ENCODE data around the gene MCM9.
A peak's percentile ranks its signal among the peaks of the same experiment; 100 is the strongest.
"Not testable (repeated sequence)": the region's sequence is repeated elsewhere in the genome, so short reads cannot be mapped to it uniquely, and the experiment has no call there.

MCM9 gene

DNA sequence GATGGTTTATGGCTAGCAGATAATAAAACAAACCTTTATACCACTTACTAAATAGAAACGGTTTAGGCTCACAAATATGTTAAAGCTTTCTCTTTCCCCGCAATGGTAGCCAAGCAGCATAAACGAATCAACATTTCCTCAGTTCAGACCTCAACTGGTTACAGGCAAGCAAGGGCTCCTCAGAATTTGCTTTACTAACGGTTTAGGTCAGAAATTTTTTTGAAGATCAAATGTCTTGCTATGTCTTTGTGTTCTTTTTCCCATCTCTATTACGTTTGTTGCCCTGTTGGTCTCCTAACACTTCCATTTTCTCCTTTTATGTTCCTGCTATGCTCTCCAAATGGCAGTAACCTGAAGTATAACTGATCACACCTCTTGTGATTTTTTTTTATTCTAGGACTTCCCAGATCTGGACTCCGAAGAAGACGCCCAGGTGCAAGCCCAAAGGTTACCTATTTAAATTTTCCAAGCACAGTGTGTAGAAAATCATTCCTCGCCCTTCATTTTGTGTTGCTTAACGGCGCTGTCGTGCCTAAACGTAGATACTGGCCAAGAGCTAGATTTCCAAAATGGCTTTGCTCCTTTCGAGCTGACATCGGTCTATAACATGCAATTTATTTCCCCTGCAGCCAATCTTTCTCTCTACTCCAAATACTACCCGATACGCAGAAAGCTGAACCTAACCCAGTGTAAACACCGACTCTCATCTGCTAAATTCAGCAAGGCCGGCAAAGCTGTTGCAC, 41.7 kb downstream of the MCM9 start:
- DNase-seq (ENCODE audit: low read depth), result peak; percentile 70

DNA sequence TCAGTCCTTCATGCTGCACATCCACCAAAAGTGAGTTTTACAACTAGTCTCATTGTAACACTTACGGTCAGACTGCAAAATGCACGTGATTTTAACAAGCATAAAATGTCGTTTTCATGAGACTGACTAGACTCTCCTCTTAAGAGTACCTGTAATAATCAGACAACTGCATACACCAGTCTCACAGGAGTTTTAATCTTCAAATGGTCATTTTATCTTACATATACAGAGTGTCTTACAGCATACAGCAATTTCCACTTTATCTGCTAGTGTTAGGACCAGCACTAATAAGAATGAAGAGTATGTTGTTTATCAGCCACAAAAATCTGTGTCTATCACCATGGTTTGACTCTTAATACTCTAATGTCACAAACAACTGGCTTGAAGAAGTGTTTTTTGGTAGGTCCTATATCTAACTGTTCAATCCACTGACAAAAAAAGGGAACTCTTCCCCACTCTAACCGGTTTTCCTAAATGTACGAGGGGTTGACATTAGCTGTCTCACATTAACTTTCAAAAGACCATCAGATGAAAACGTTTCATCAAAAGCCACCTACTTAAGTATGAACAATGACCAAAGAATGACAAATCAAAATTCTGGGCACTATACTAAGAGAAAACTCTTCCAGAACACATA, 42.5 kb downstream of the MCM9 start:
- peak; percentile 32 for DNase-seq (ENCODE audit: low read depth)

DNA sequence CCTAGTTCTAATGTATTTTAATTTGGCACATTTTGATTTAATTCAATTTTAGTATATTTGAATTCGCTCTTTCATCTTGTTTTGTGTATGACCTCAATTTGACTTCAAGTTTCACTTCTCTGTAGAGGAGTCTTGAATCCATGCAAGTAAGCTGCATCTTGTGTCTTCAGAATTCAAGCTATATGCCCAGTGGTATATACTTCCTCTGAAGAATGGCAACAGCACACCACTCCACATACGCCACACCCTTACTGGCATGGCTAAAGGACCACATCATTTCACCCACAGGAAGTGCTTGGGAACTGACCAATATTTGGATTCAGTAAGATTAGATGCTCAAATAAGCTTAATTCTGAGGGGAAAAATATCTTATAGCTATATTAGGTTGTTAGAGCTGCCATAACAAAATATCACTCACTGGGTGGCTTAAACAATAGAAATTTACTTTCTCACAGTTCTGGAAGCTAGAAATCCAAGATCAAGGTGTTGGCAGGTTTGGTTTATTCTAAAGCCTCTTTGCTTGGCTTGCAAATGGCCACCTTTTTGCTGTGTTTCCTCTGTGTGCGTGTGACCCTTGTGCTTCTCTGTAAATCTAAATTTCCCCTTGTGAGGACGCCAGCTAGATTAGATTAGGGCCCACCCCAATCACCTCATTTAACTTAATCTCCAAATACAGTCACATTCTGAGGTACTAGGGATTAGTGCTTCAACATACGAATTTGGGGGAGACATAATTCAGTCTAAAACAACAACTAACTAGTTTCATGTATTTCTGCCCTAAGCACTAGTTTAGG, 43.8 kb downstream of the MCM9 start:
- no peak for DNase-seq (ENCODE audit: low read depth)

DNA sequence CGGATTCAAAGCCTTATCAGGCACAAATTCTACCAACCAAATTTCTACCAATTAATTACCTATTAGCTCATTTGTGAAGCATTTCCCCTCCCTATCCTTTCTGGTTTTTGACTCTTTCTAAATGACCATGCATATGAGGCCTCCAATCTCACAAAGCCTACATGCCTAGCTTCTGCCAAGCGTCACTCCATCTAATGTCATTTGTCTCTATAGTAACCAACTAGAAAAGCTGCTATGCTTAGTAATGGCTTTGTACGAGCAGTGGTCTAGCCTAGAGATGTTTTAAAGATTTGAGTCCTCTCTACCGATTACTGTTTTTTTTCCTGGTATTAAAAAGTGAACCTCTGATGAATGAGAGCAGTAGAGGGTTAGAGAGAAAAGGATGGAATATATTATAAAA, 45.8 kb downstream of the MCM9 start:
- DNase-seq (ENCODE audit: low read depth), result no peak

DNA sequence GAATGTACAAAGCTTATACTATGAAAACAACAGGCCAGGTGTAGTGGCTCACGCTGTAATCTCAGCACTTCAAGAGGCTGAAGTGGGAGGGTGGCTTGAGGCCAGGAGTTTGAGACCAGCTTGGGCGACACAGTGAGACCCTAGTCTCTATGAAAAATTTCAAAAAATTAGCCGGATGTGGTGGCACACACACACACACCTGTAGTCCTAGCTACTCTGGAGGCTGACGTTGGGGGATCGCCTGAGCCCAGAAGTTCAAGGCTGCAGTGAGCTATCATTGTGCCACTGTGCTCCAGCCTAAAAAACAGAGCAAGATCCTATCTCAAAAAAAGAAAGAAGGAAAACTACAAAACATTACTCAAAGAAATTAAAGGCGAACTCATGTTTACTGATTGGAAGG, 48.3 kb downstream of the MCM9 start:
- DNase-seq (ENCODE audit: low read depth), result no peak

DNA sequence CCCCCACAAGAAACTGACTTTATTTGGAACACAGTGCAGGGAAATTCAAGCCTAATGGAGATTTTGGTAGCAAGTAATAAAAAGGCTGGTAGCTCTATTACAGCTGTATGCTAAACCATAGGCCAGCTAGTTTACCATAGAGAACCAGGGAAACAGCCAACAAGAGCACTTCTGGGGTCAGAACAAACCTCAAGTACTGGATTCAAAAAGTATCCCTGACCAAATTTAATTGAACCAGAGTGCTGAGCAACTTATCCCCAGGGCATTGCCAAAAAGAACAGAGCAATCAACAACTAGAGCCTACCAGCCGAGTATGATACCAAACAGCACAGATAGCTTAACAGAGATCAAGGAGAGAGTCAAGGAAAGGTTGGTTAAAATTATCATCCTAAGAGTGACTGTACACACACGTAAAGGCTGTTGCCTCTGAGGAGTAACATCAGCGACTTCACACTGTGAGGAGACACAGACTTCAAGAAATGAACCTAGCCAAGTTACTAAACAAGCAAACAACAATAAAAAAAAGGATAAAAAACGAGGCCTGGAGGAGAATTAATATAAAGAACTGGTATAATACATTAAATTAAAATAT, 52.5 kb downstream of the MCM9 start:
- no peak for DNase-seq (ENCODE audit: low read depth)

DNA sequence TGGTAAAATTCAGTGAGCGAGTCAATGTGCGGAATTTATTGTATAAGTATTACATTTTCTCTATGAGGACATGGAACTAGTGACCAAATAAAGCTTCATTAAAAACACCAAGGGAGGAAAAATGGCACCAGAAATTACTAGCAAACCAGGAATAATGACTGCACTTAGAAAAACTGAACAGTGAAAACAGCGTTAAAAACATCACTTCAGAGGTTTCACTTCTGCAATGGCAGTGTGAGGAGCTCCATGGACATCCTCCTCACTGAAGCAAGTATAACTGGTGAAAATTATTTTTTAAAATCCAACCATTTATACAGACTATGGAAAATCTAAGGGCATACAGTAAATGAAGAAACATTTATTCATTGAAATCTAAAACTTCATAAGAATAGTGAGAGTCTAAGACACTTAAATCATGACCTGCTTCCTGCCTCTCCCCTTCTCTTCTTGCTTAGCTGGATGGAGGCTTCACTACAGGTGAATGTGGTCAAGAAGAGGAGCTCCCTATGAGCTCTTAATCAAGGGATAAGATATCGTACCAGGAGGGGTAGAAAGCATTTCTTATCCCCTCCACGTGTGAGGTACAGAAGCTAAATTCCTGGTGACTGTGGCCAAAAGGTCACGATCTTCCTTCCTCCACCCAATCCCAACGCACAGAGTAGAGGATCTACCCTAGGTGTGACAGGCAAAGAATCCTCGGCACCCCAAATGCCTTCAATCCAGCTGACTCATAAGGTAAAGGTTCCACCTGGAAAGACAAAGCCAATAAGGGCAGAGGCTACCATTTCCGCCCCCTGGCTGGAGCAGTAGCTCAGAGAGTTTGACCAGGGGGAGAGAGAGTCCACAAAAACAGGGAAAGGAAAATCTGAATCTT, 53.3 kb downstream of the MCM9 start:
- no peak for DNase-seq (ENCODE audit: low read depth)

DNA sequence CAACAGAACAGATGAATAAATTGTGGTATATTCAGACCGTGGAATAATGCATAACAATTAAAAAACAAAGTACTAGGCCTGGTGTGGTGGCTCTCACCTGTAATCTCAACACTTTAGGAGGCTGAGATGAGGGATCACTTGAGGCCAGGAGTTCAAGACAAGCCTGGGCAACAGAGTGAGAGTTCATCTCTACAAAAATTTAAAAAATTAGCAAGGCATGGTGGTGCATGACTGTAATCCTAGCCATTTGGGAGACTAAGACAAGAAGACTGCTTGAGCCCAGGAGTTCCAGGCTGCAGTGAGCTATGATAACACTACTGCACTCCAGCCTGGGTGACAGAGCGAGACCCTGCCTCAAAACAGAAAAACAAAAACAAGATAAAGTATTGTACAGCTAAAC, 57.2 kb downstream of the MCM9 start:
- DNase-seq (ENCODE audit: low read depth), result no peak

DNA sequence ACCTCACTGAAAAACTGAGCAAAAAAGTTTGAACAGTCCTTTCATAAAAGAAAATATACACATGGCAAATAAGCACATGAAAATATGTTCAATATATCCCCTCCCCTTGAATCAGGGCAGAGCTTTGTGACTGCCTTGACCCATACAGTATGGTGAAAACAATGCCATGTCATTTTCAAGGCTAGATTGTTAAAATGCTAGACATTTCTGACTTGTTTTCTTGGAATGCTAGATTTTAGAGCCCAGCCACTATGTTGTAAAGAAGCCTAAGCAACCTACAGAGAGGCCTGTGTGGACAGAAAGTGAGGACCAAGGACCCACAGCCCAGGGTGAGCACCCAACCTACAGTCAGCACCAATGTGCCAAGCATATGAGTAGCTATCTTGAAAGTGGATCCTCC, 58.1 kb downstream of the MCM9 start:
- DNase-seq (ENCODE audit: low read depth), result peak; percentile 85

DNA sequence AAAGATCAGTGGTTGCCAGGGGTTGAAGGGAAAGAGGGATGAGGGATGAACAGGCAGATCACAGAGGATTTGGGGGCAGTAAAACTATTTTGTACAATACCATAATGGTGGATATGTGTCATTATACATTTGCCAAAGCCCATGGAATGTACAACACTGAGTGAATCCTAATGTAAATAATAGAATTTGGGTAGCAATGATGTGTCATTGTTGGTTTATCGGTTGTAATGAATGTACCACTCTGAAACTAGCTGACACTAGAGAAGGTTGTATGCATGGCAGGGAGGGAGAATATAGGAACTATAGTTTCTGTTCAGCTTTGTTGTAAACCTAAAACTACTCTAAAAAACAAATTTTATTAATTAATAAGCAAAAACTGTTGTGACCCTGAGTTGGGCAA, 58.8 kb downstream of the MCM9 start:
- peak; percentile 55 for DNase-seq (ENCODE audit: low read depth)

DNA sequence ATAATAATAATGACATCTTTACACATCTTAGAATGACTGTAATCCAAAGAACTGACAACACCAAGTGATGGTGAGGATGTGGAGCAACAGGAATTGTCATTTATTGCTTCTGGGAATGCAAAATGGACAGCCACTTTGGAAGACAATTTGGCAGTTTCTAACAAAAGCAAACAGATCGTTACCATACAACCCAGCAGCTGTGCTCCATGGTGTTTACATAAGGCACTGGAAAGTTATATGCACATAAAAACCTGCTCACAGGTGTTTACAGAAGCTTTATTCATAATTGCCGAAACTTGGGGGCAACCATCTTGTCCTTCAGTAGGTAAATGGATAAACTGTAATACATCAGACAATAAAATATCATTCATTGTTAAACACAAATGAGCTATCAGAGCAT, 59.3 kb downstream of the MCM9 start:
- no peak for DNase-seq (ENCODE audit: low read depth)

DNA sequence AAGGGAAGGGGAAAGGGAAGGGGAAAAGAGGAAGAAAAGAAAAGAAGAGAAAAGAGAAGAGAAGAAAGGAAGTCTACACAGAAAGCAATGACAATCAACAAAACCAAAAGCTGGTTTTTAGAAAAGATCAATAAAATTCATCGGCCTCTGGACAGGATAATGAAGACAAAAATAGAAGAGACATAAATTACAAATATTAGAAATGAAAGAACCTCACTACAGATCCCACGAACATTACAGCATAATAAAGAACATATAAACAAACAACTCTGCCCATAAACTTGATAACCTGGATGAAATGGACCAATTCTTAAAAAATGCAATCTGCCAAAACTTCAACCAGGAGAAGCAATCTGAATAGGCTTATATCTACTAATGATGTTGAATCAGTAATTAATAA, 61.7 kb downstream of the MCM9 start:
- no peak for DNase-seq (ENCODE audit: low read depth)

DNA sequence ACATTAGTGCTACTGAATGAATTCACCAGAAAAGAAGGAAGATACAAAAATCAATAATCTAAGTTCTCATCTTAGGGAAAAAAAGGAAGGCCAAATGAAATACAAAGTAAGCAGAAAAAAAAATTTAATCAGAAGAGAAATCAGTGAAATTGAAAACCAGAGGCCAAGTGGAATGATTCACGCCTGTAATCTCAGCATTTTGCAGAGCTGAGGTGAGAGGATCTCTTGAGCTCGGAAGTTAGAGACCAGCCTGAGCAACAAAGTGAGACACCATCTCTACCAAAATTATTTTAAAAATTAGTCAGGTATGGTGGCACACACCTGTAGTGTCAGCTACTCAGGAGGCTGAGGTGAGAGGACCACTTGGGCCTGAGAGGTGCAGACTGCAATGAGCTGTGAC, 62.2 kb downstream of the MCM9 start:
- peak; percentile 17 for DNase-seq (ENCODE audit: low read depth)

DNA sequence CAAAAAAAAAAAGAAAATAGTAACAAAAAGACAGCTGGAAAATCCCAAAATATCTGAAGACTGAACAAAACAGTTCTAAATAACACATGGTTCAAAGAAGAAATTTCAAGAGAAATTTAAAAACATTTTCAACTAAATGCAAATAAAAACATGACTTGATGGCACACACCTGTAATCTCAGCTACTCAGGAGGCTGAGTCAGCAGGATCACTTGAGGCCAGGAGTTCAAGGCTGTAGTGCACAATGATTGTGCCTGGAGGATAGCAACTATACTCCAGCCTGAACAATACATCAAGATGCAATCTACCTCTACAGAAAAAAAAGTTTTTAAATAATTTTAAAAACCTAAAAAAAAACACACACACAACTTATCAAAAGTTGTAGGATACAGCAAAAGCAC, 62.6 kb downstream of the MCM9 start:
- DNase-seq (ENCODE audit: low read depth), result no peak

DNA sequence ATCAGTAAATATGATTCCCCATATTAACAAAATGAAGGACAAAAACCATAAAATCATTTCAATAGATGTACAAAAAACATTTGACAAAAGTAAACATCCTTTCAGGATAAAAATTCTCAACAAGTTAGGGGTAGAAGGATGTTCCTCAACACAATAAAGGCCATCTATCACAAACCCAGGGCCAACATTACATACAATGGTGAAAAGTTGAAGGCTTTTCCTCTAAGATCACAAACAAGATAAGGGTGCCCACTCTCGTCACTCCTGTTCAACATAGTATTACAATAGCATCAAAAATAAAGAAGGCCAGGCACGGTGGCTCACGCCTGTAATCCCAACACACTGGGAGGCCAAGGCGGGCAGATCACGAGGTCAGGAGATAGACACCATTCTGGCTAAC, 63.6 kb downstream of the MCM9 start:
- DNase-seq (ENCODE audit: low read depth), result no peak

DNA sequence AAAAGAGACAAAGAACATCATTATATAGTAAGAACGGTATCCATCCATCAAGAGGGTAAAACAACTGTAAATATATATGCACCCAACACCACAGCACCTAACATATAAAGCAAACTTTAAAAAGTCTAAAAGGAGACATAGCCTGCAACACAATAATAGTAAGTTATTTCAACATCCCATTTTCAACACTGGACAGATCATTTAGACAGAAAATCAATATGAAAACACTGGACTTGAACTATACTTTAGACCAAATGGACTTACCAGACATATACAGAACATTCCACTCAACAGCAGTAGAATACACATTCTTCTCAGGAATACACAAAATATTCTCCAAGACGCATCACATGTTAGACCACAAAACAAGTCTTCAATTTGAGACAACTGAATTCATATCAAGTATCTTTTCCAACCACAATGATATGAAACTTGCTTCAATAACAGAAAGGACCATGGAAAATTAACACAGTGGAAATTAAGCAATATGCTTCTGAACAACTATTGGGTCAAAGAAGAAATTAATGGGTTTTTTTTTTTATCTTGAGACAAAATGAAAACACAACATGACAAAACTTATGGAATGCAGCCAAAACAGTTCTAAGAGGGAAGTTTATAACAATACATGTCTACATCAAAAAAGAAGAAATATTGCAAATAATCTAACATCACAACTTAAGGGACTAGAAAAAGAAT, 64.9 kb downstream of the MCM9 start:
- peak; percentile 18 for DNase-seq (ENCODE audit: low read depth)

DNA sequence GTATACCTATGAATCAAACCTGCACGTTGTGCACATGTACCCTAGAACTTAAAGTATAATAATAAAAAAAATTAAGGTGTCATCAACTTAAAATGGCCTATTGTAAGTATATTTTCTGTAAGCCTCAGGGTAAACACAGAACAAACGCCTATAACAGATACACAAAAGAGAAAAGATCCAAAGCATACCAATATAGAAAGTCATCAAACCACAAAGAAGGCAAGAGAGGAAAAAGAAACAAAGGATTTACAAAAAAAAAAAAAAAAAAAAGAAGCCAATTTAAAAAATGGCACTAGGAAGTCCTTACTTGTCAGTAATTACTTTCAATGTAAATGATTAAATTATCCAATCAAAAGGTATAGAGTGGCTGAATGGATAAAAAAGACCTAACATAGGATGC, 65.6 kb downstream of the MCM9 start:
- DNase-seq (ENCODE audit: low read depth), result peak; percentile 60

DNA sequence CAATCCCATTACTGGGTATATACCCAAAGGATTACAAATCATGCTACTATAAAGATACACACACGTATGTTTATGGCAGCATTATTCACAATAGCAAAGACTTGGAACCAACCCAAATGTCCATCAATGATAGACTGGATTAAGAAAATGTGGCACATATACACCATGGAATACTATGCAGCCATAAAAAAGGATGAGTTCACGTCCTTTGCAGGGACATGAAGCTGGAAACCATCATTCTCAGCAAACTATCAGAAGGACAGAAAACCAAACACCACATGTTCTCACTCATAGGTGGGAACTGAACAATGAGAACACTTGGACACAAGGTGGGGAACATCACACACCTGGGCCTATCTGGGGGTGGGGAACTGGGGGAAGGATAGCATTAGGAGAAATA, 66.1 kb downstream of the MCM9 start:
- DNase-seq (ENCODE audit: low read depth), result not testable (repeated sequence)

DNA sequence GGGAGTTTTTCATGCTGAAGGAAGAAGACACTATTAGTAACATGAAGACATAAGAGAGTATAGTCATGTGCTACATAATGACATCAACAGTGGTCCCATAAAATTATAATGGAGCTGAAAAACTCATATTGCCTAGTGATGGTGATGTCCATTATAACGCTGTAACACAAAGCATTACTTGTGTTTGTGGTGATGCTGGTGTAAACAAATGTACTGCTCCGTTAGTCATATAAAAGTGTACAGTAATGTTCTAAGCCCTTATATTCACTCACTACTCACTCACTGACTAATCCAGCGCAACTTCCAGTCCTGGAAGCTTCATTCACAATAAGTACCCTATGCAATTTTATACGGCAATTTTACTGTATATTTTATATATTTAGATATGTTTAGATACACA, 67.8 kb downstream of the MCM9 start:
- DNase-seq (ENCODE audit: low read depth), result no peak

DNA sequence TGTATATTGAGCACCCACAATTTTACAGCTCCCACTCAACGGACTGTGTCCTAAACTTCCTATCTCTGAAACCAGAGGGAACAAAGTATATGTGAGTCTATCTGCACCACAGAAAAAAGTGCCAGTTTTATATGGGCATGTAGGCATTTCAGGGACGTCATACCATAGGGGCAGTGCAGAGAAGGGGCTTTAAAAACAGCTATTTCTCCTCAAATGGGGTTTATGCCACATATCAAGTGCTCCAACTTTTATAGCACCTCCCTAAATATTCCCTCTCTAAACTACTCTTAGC, 69.9 kb downstream of the MCM9 start:
- no peak for DNase-seq (ENCODE audit: low read depth)

DNA sequence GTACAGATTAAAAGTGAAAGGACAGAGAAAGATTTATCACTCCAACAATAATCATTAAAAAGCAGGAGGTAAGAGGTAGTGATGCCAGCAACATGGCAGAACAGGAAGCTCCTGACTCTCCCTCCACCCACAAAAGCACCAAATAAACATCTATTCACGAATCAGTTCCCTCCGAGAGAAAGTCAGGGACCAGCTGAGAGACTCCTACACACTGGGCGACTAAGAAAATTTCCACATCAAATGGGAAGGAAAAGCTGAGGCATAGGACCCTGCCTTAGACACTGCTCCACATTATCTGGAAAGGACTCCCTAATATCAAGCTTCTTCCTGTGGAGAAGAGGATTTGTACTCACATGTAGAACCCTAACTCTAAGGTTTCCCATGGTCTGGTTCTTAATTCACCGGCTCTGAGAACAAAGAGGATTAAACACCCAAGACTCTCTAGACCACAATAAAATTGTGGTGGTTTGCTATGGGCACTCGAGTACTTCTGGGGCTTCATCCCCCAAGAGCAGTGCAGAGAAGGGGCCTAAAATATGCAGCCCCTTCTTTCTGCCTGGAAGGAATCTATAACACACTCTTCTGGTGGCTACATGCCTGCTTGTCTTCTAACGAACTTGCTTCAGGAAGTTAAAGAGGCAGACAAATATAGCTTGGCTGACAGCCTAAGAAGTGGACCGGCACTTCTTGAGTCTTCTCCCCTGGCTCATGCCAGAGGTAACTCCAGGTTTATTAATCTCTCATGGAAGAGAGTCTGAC, 70.4 kb downstream of the MCM9 start:
- no peak for DNase-seq (ENCODE audit: low read depth)

Data from EH (cell line).